ENCODE results near the gene CNTNAP4.

Gene CNTNAP4

DNA sequence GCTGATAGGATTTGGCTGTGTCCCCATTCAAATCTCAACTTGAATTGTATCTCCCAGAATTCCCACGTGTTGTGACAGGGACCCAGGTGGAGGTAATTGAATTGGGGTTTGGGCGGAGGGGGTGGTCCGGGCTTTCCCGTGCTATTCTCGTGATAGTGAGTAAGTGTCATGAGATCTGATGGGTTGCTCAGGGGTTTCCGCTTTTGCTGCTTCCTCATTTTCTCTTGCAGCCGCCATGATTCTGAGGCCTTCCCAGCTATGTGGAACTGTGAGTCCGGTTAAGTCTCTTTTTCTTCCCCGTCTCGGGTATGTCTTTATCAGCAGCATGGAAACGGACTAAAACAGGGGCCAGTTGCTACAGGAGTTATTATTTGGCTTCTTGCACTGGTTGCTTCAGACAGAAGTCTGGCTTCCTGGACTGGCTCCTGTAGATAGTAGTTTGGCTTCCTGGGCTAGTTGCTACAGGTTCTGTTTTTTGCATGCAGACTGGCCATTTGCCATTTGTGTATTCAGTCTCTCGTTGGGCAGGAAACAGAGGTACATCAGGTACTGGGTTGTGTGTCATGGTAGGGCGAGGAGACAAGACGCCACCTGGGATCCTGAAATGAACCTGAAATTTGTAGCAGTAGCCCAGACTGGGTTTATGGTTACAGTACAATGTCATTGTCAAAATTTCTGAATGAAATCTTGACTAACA, 32.6 kb downstream of the CNTNAP4 start:
- no peak for DNase-seq

DNA sequence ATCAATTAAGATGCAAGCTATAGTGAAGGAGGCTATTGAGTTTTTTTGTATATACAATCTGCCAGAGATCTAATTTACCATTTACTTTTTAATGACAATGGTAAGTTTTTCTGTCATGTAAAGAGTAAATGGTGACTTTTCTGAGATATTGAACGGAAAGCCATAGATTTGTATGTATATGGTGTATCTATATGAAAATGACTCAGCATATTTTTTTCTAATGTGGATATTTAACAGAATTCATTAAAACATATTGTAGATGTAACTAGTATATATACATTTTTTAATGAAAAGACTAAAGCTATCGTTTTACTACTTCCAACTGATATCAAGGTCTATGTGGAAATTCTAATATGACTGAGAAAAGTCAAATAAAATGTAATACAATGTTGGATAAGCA, 34.1 kb downstream of the CNTNAP4 start:
- DNase-seq = no peak

- no peak for DNase-seq
These were observed 41.4 kb downstream of the CNTNAP4 start for GRCh38 chr16:76318565-76318964.

- DNase-seq = no peak
These were observed 51.9 kb downstream of the CNTNAP4 start for GRCh38 chr16:76329106-76329505.

- no peak for DNase-seq
These were observed 58.2 kb downstream of the CNTNAP4 start for GRCh38 chr16:76335180-76335974.

DNA sequence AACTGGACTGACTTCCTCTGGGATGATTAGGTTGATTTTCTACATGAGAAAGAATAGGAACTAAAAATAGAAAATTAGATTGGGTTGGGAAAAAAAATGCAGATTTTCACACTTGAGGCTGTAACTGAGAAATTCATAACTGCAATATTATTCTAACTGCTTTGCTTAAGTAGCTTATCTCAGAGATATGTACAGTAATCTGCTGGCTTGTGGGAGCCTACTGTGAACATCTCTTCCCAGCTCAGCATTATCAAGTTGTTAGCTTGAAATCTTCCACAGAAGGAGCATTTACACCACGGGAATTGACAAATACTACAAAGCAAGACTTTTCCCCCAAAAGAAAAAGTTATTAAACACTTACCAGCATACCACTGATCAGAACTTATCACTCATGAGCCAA, 58.9 kb downstream of the CNTNAP4 start:
- no peak for DNase-seq

- DNase-seq = no peak
These were observed 61.3 kb downstream of the CNTNAP4 start for GRCh38 chr16:76338472-76338871.

DNA sequence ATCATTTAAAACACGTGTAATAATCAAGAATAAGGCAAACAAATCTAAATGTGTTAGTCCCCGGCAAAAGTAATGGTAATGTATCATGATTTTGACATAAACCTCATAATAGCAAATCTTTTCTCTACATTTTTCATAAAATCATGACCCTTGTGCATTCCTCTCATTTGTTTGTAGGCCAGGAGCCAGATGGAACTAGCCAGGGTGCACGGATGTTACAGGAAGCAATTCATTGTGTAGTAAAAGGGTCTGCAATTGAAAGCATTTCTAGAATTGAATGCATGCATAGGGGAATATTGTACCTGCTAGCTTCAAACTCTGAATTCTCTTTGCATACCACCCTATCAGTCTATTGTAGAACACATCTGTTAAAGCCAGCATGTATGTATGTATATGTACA, 66.6 kb downstream of the CNTNAP4 start:
- no peak for DNase-seq

DNA sequence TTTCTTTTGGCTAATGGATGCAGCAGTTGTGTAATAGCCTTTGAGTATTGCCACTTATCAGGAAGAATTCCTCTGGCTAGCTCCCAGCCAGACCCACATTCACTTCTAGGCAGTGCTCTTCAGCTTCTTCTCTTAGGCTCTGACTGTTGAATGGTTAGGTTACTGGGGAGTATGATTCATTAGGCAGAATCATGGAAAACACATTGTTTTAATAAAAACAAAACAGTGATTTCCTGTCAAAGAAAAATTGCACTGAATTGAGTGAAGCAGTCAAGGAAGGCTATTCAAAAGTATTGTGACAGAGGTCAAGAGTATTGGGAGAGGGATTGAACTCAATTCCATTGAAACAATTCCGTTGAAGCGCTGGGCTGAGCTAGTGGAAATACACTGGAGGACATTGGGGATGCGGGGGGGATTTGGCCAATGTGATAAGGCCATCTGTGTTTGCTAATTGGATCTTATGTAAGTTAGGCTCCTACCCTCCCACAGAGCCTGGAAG, 68.0 kb downstream of the CNTNAP4 start:
- DNase-seq = no peak

DNA sequence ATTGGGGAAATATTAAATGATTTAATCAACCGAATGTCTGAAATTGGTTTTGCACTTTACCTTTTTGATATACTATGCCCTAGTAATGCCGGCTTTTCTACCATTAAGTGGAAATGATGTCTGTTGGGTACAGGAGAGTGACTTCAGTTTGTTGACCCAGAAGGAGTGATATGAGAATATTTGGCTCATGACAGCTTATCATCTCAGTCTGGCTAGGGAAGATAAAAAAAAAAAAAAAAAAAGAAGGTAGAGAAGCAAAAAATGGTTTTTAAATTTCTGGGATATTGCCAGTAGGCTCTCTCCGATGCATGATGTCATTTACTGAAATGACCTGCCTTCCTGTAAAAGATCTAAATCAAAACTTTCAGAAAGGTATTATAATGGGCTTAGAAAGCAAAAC, 69.0 kb downstream of the CNTNAP4 start:
- DNase-seq = no peak

DNA sequence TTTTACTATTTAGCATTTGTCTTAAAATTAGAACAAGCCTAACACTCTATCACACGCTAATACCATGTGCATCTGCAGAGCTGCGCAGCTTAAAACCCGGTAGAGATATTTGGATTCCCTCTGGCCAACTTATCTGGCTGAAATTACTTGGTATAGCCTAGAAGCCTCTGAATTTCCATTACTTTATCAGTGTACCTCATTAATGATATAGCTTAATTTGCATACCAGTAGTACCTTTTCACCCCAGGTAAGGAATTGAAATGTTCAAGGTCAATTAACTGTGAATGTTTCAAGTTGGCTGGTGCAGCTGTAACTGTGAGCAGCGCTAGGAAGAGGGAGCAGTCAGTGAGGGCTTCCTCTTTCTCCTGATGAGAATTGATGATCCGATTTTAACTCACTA, 74.2 kb downstream of the CNTNAP4 start:
- DNase-seq = no peak

GRCh38 chr16:76360404-76360803, 83.2 kb downstream of the CNTNAP4 start:
- no peak for DNase-seq

DNA sequence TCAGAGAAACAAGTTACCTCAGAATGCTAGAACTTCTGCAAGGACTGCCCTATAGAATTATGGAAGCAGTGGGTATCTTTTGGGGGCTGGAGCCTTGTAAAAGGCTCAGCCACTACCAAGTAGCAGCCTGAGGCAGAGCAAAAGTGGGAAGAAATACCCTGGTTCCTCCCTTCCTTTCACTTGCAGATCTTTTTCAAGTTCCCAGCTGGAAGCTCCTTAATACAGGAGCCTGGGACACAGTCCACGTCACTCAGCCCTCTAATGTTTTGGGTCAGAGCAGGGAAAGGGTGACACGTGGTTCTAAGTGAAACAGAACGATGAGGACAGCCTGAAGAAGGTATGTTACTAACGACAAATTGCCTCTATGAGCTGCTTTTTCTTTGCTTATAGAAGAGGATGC, 93.1 kb downstream of the CNTNAP4 start:
- no peak for DNase-seq

DNA sequence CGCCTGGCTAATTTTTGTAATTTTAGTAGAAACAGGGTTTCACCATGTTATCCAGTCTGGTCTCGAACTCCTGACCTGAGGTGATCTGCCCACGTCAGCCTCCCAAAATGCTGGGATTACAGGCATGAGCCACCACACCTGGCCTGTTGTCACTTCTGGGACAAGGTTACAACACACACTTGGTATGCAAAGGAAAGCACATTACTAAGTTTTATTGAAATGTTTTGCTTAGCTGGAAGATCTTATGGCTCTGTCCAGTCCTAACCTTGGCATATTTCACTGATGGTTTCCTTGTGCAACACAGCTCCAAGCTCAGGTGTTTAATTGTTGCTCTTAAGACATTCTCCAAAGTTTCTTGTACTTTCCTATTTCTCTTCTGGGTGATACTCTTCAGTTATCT, 94.2 kb downstream of the CNTNAP4 start:
- DNase-seq = no peak

- no peak for DNase-seq
These were observed 96.8 kb downstream of the CNTNAP4 start for GRCh38 chr16:76373998-76374397.

DNA sequence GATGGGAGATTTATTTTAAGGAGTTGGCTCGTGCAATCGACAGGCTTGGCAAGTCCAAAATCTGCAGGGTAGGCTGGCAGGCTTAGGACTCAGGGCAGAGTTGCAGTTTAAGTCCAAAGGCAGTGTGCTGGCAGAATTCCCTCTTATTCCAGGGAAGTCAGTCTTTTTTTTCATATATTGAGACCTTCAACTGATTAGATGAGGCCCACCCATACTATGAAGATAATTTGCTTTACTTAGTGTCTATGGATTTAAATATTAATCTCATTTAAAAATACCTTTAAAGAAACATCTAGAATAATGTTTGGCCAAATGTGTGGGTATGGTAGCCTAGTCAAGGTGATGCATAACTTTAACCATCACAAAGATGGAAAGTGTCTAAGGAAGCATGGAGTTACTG, 99.8 kb downstream of the CNTNAP4 start:
- no peak for DNase-seq

DNA sequence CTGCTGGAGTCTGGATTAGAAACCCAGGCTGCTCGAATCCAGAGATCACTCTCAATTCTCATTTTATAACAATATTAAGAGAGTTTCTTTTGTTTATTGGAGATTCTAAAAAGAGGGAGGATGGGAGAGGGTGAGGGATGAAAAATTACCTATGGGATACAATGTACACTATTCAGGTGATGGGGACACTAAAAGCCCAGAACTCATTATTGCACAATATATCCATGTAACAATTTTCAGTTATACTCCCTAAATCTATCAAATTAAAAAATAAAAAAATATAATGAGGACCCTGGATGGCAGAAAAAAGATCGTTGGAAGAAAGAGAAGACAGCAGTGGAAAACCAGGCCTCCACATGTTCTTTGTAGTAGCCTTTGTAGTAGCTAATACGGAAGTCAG, 100.8 kb downstream of the CNTNAP4 start:
- DNase-seq = no peak

GRCh38 chr16:76381096-76381495, 103.9 kb downstream of the CNTNAP4 start:
- DNase-seq = no peak

GRCh38 chr16:76385601-76386230, 108.5 kb downstream of the CNTNAP4 start:
- no peak for DNase-seq

DNA sequence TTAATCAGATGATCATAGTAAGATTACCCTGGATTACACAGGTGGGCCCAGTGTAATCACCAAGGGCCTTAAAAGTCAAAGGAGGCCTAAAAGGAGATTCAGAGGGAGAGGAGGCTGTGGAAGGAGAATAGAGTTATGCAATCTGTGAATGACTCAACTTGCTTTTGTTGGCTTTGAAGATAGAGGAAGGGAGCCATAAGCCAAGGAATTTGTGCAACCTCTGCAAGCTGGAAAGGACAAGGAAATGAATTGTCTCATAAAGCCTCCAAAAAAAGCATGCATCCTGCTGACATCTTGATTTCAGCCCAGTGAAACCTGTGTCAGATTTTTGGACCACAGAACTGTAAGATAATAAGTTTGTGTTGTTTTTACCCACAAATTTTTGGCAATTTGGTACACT, 109.6 kb downstream of the CNTNAP4 start:
- DNase-seq = no peak

- DNase-seq = no peak
These were observed 110.8 kb downstream of the CNTNAP4 start for GRCh38 chr16:76387994-76388393.

- DNase-seq = no peak
These were observed 111.9 kb downstream of the CNTNAP4 start for GRCh38 chr16:76389126-76389525.

GRCh38 chr16:76390476-76390875, 113.3 kb downstream of the CNTNAP4 start:
- no peak for DNase-seq

DNA sequence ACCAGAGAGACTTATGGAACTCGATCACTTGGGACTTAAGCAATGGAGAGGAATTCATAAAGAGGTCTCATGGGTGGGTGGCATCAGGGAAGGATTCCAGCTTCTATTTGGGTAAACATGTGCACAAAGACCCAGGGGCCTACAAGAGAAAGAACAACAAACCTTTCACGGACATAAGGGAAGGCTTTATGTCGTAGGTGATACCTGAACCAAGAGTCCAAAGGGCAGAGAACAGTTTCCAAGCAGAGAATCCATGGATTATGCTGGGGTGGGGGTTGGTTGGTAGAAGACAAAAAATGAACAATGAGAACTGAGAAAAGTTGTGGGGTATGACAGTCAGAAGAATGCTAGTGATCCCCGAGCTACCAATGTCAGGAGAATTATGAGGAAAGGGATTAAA, 119.8 kb downstream of the CNTNAP4 start:
- no peak for DNase-seq
